Uterus (tissue), 2 donors: ENCODE data around the gene HIGD1C.

Experiments used
- POLR2A ChIP-seq, 2 donors: fragments of 450-650 bp; IDR thresholded peaks; one replicate each; pipeline ENCODE4 v1.6.1; 2016; ENCODE audit warnings: antibody characterized with exemption in 2 of 2, mild to moderate bottlenecking in 1 of 2, moderate library complexity in 1 of 2
- TF ChIP-seq, protein P1 (sequence below), 4 experiments: fragments of 200-600 bp in 2 of 4; fragments of 450-650 bp in 2 of 4; sonication (generic) in 2 of 4; IDR thresholded peaks; one replicate each; pipeline ENCODE4 v1.5.1; 2016 to 2019; ENCODE audit warnings: antibody characterized with exemption in 4 of 4, mild to moderate bottlenecking in 2 of 4, moderate library complexity in 1 of 4

GRCh38 chr12:50948798-50949197, 3.5 kb upstream of the HIGD1C start:
- TF ChIP-seq, protein P1, sequence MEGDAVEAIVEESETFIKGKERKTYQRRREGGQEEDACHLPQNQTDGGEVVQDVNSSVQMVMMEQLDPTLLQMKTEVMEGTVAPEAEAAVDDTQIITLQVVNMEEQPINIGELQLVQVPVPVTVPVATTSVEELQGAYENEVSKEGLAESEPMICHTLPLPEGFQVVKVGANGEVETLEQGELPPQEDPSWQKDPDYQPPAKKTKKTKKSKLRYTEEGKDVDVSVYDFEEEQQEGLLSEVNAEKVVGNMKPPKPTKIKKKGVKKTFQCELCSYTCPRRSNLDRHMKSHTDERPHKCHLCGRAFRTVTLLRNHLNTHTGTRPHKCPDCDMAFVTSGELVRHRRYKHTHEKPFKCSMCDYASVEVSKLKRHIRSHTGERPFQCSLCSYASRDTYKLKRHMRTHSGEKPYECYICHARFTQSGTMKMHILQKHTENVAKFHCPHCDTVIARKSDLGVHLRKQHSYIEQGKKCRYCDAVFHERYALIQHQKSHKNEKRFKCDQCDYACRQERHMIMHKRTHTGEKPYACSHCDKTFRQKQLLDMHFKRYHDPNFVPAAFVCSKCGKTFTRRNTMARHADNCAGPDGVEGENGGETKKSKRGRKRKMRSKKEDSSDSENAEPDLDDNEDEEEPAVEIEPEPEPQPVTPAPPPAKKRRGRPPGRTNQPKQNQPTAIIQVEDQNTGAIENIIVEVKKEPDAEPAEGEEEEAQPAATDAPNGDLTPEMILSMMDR (IDR thresholded peaks at IDR 0.05): no peak
- no peak for TF ChIP-seq POLR2A (IDR thresholded peaks at IDR 0.05)
